Measurements from ENCODE around the gene NPM3. TPM values are rescaled to one million over a fixed set of nuclear protein-coding genes. Genes with fewer than 3 reads are reported as not detected.
A peak's percentile ranks its signal among the peaks of the same experiment; 100 is the strongest.

NPM3 gene
- total RNA-seq, 2 donors from 2014 or later = 16.3 to 19.9 TPM

GRCh38 chr10:101777619-101778145 lies 5.6 kb downstream of the NPM3 start:
- H3K4me1 ChIP-seq (ENCODE audit: control insufficient read depth in 1 of 2, low read depth in 2 of 2) = peaks cover 13 to 44% of the 10 kb centered on the region in 2 donors
- no peak for ATAC-seq (ENCODE audit: insufficient number of reproducible peaks, low FRiP score, low read depth)
- H3K27ac ChIP-seq = no peak overlapping the region
- peaks cover 8% of the 10 kb centered on the region for H3K27me3 ChIP-seq (replicated peaks; ENCODE audit: insufficient read depth)
- H3K36me3 ChIP-seq = no peaks in the 10 kb centered on the region
- no peak overlapping the region for H3K4me3 ChIP-seq
- TF ChIP-seq CTCF (IDR thresholded peaks at IDR 0.05) = no peak
- H3K9me3 ChIP-seq = no peaks in the 10 kb centered on the region
- DNase-seq (ENCODE audit: low spot score) = no peak

- peak overlapping the region; percentile 23 for H3K4me3 ChIP-seq
- H3K36me3 ChIP-seq = no peaks in the 10 kb centered on the region
- H3K4me1 ChIP-seq (ENCODE audit: control insufficient read depth in 1 of 2, low read depth in 2 of 2) = peaks cover 13 to 33% of the 10 kb centered on the region in 2 donors
- H3K27ac ChIP-seq = no peak overlapping the region
- H3K9me3 ChIP-seq = no peaks in the 10 kb centered on the region
- H3K27me3 ChIP-seq (replicated peaks; ENCODE audit: insufficient read depth) = peaks cover 8% of the 10 kb centered on the region
- no peak for TF ChIP-seq CTCF (IDR thresholded peaks at IDR 0.05)
- DNase-seq (ENCODE audit: low spot score) = no peak
- ATAC-seq (ENCODE audit: insufficient number of reproducible peaks, low FRiP score, low read depth) = no peak
These were observed 7.0 kb downstream of the NPM3 start for GRCh38 chr10:101776161-101776817.

- H3K9me3 ChIP-seq = no peaks in the 10 kb centered on the region
- no peaks in the 10 kb centered on the region for H3K36me3 ChIP-seq
- H3K4me1 ChIP-seq (ENCODE audit: control insufficient read depth in 1 of 2, low read depth in 2 of 2) = peaks cover 13 to 33% of the 10 kb centered on the region in 2 donors
- ATAC-seq (ENCODE audit: insufficient number of reproducible peaks, low FRiP score, low read depth) (no peak), DNase-seq (ENCODE audit: low spot score) (no peak)
- H3K4me3 ChIP-seq = peak within 1 kb of the TSS; percentile 44
- no peak within 1 kb of the TSS for H3K27ac ChIP-seq
- TF ChIP-seq CTCF (IDR thresholded peaks at IDR 0.05) = no peak
- peaks cover 8% of the 10 kb centered on the region for H3K27me3 ChIP-seq (replicated peaks; ENCODE audit: insufficient read depth)
These were observed 7.7 kb downstream of the NPM3 start, which contains the start of gene FGF8 for GRCh38 chr10:101775273-101776160. Gene FGF8, minus strand, starts transcription at chr10:101776114. Its CDS starts 214 bp downstream, at chr10:101775900.

- no peaks in the 10 kb centered on the region for H3K9me3 ChIP-seq
- no peak for DNase-seq (ENCODE audit: low spot score)
- peaks cover 13 to 26% of the 10 kb centered on the region in 2 donors for H3K4me1 ChIP-seq (ENCODE audit: control insufficient read depth in 1 of 2, low read depth in 2 of 2)
- ATAC-seq (ENCODE audit: insufficient number of reproducible peaks, low FRiP score, low read depth) = no peak
- no peak overlapping the region for H3K27ac ChIP-seq
- no peaks in the 10 kb centered on the region for H3K36me3 ChIP-seq
- H3K4me3 ChIP-seq = no peak overlapping the region
- no peak for TF ChIP-seq CTCF (IDR thresholded peaks at IDR 0.05)
- peaks cover 8% of the 10 kb centered on the region for H3K27me3 ChIP-seq (replicated peaks; ENCODE audit: insufficient read depth)
These were observed 8.5 kb downstream of the NPM3 start for GRCh38 chr10:101774589-101775272.
